ENCODE results near the gene PDLIM5. TPM values are rescaled to one million over a fixed set of nuclear protein-coding genes. Genes with fewer than 3 reads are reported as not detected.
"Not testable (repeated sequence)": the region's sequence is repeated elsewhere in the genome, so short reads cannot be mapped to it uniquely, and the experiment has no call there.

PDLIM5 gene
- total RNA-seq, 1 experiment from 2014 or later, result 44.7 TPM

DNA sequence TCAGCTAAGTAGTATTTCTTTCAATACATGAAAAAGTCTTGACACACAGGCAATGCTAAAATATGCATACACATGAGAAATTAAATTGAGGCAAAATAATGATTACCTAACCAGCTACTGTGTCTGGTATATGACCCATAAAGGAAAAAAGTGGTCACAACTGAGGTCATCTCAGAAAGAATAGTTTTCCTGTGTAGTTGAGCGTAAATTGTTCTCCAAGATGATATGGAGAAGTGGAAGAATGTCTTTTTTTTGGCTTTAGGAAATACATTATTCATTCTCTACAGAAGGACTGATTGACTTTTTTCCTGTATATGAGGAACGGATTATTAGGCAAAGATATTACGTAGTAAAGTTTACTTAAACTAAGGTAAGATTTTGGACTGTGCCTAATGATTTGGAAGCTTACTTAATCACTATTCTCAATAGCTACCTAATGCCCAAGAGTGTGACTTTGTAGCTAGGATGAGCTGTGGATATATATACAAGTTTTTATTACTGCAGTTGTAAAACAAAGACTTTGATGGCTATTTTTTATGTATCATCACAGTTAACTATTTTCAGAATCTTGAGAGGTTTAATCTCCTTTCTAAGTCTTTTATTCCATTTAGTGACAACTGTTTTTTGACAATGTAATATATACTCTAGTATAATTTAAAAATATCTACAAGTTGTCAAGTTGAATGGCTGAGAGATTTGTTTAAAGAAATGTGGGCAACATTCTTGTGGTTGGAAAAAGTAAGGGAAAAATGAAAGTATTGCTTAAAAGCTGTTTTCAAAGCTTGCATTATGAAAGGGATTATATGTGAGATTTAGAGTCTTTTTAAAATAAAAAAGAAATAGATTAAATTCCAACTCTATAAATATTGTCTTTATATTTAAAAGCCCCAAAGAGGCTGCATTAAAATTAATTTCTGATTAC, 100.2 kb downstream of the PDLIM5 start:
- no peak for TF ChIP-seq POLR2AphosphoS5 (IDR thresholded peaks at IDR 0.05; ENCODE audit: low read depth, low read length)
- no peak for TF ChIP-seq REST (IDR thresholded peaks at IDR 0.05; ENCODE audit: insufficient read depth in 1 of 2, low read depth in 2 of 2, low read length in 1 of 2)
- TF ChIP-seq, protein P1, sequence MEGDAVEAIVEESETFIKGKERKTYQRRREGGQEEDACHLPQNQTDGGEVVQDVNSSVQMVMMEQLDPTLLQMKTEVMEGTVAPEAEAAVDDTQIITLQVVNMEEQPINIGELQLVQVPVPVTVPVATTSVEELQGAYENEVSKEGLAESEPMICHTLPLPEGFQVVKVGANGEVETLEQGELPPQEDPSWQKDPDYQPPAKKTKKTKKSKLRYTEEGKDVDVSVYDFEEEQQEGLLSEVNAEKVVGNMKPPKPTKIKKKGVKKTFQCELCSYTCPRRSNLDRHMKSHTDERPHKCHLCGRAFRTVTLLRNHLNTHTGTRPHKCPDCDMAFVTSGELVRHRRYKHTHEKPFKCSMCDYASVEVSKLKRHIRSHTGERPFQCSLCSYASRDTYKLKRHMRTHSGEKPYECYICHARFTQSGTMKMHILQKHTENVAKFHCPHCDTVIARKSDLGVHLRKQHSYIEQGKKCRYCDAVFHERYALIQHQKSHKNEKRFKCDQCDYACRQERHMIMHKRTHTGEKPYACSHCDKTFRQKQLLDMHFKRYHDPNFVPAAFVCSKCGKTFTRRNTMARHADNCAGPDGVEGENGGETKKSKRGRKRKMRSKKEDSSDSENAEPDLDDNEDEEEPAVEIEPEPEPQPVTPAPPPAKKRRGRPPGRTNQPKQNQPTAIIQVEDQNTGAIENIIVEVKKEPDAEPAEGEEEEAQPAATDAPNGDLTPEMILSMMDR (IDR thresholded peaks at IDR 0.05), result no peak
- TF ChIP-seq TCF7L2 (IDR thresholded peaks at IDR 0.05; ENCODE audit: low read depth, low read length), result no peak
- TF ChIP-seq SIN3A (IDR thresholded peaks at IDR 0.05; ENCODE audit: borderline replicate concordance, insufficient read depth, low read depth, low read length), result no peak
- Histone ChIP-seq H3K36me3 (ENCODE audit: control insufficient read depth, insufficient read depth, low read length) (no peaks in the 10 kb centered on the region), H3K4me1 (ENCODE audit: control insufficient read depth, insufficient read depth, low read length) (no peaks in the 10 kb centered on the region), H3K9me3 (ENCODE audit: control insufficient read depth, insufficient read depth, low read depth, low read length) (no peaks in the 10 kb centered on the region), H3K27ac (ENCODE audit: low read length) (no peak overlapping the region), H3K4me3 (ENCODE audit: low read depth in 2 of 2, low read length in 2 of 2) (no peak overlapping the region), H3K27me3 (ENCODE audit: control insufficient read depth, insufficient read depth, low read length) (no peaks in the 10 kb centered on the region)
- ATAC-seq (no peak), DNase-seq (ENCODE audit: low read depth, low spot score) (no peak)
- POLR2A ChIA-PET, result no interaction called here
- no TSS peak for BruUV-seq (replicated peaks)
- intact Hi-C loops (cut with micrococcal nuclease; ENCODE audit: unreplicated experiment), result no loop called here
- in situ Hi-C loops (cut with HindIII; ENCODE audit: low pct_unique_long_range_greater_than_20kb, low sequenced_read_pairs), result no loop called here
- CTCF ChIA-PET, result no interaction called here

DNA sequence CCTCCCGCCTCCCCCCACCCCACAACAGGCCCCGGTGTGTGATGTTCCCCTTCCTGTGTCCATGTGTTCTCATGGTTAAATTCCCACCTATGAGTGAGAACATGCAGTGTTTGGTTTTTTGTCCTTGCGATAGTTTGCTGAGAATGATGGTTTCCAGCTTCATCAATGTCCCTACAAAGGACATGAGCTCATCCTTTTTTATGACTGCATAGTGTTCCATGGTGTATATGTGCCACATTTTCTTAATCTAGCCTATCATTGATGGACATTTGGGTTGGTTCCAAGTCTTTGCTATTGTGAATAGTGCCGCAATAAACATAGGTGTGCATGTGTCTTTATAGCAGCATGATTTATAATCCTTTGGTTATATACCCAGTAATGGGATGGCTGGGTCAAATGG, 104.3 kb downstream of the PDLIM5 start:
- intact Hi-C loops (cut with micrococcal nuclease; ENCODE audit: unreplicated experiment); in situ Hi-C loops (cut with HindIII; ENCODE audit: low pct_unique_long_range_greater_than_20kb, low sequenced_read_pairs); H3K36me3 ChIP-seq (ENCODE audit: control insufficient read depth, insufficient read depth, low read length); ATAC-seq; H3K27me3 ChIP-seq (ENCODE audit: control insufficient read depth, insufficient read depth, low read length); H3K4me1 ChIP-seq (ENCODE audit: control insufficient read depth, insufficient read depth, low read length); H3K9me3 ChIP-seq (ENCODE audit: control insufficient read depth, insufficient read depth, low read depth, low read length); H3K4me3 ChIP-seq (ENCODE audit: low read depth in 2 of 2, low read length in 2 of 2); CTCF ChIA-PET; H3K27ac ChIP-seq (ENCODE audit: low read length); DNase-seq (ENCODE audit: low read depth, low spot score); BruUV-seq (replicated peaks); POLR2A ChIA-PET: not testable (repeated sequence)

- H3K27me3 ChIP-seq (ENCODE audit: control insufficient read depth, insufficient read depth, low read length); ATAC-seq; in situ Hi-C loops (cut with HindIII; ENCODE audit: low pct_unique_long_range_greater_than_20kb, low sequenced_read_pairs); POLR2A ChIA-PET; H3K4me1 ChIP-seq (ENCODE audit: control insufficient read depth, insufficient read depth, low read length); H3K36me3 ChIP-seq (ENCODE audit: control insufficient read depth, insufficient read depth, low read length); H3K4me3 ChIP-seq (ENCODE audit: low read depth in 2 of 2, low read length in 2 of 2); H3K9me3 ChIP-seq (ENCODE audit: control insufficient read depth, insufficient read depth, low read depth, low read length); intact Hi-C loops (cut with micrococcal nuclease; ENCODE audit: unreplicated experiment); BruUV-seq (replicated peaks); H3K27ac ChIP-seq (ENCODE audit: low read length); DNase-seq (ENCODE audit: low read depth, low spot score); CTCF ChIA-PET: not testable (repeated sequence)
Observed at GRCh38 chr4:94557632-94558031, 105.9 kb downstream of the PDLIM5 start.
